Progenitor cell of endocrine pancreas (in vitro differentiated cells): Measurements from ENCODE around the gene ZNF783. TPM values are rescaled to one million over a fixed set of nuclear protein-coding genes. Genes with fewer than 3 reads are reported as not detected.

Source experiments
- DNase-seq: peaks from one replicate; pipeline ENCODE4 v3.0.0; 2021; ENCODE audit warnings: low spot score; ENCODE audit not compliant: unreplicated experiment
- H3K27ac Mint-ChIP-seq: 2 replicates; pipeline ENCODE4 v1.8.0; 2021; ENCODE audit warnings: mild to moderate bottlenecking, moderate library complexity, mixed read lengths
- H3K27me3 Mint-ChIP-seq: 2 replicates; pipeline ENCODE4 v1.8.0; 2021; ENCODE audit warnings: mixed read lengths
- H3K36me3 Mint-ChIP-seq: 2 replicates; pipeline ENCODE4 v1.8.0; 2022; ENCODE audit warnings: mixed read lengths; ENCODE audit not compliant: insufficient read depth
- H3K4me1 Mint-ChIP-seq: 2 replicates; pipeline ENCODE4 v1.8.0; 2021; ENCODE audit warnings: low read depth, mixed read lengths
- H3K4me3 Mint-ChIP-seq: 2 replicates; pipeline ENCODE4 v1.8.0; 2021; ENCODE audit warnings: low read depth, mild to moderate bottlenecking, moderate library complexity, mixed read lengths
- H3K9me3 Mint-ChIP-seq: 2 replicates; pipeline ENCODE4 v1.8.0; 2021; ENCODE audit warnings: low read depth, mixed read lengths
- total RNA-seq: library from RNA; stranded (reverse); gene quantifications from 2 replicates; pipeline ENCODE4 v1.2.1, GENCODE V29; 2021
- TF ChIP-seq, protein P1 (sequence below): fragments of 200-600 bp; sonication (generic); IDR thresholded peaks from one replicate; pipeline ENCODE4 v1.5.0; 2021; ENCODE audit warnings: antibody characterized with exemption, mild to moderate bottlenecking; ENCODE audit not compliant: unreplicated experiment

ZNF783 gene
- total RNA-seq, 1 donor from 2014 or later = 18.5 TPM

DNA sequence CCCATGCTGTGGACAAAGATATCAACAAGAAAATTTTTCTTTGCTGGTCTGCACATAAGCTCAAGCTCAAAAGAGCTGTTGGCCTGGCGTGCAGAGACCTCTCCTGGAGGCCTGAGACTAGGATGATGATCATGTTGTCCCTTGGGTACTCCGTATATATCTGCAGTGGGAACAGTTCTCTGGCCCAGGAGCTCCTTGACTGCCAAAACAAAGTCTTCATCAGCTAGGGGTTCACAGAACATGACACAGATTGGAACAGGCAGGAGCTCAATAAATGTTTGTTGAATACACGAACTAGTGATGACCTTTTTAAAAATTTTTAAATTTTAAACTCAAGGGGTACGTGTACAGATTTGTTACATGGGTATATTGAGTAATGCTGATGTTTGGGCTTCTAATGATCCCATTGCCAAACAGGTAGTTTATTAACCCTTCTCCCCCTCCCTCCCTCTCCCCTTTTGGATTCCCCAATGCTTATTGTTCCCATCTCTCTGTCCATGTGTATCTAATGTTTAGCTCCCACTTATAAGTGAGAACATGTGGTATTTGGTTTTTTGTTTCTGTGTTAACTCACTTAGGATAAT is 49.1 kb downstream of the ZNF783 start:
- Mint-ChIP-seq H3K4me3 (no peak overlapping the region), H3K4me1 (no peaks in the 10 kb centered on the region), H3K9me3 (peaks cover 12% of the 10 kb centered on the region), H3K36me3 (no peaks in the 10 kb centered on the region), H3K27me3 (no peaks in the 10 kb centered on the region), H3K27ac (no peak overlapping the region)
- DNase-seq = no peak
- TF ChIP-seq, protein P1, sequence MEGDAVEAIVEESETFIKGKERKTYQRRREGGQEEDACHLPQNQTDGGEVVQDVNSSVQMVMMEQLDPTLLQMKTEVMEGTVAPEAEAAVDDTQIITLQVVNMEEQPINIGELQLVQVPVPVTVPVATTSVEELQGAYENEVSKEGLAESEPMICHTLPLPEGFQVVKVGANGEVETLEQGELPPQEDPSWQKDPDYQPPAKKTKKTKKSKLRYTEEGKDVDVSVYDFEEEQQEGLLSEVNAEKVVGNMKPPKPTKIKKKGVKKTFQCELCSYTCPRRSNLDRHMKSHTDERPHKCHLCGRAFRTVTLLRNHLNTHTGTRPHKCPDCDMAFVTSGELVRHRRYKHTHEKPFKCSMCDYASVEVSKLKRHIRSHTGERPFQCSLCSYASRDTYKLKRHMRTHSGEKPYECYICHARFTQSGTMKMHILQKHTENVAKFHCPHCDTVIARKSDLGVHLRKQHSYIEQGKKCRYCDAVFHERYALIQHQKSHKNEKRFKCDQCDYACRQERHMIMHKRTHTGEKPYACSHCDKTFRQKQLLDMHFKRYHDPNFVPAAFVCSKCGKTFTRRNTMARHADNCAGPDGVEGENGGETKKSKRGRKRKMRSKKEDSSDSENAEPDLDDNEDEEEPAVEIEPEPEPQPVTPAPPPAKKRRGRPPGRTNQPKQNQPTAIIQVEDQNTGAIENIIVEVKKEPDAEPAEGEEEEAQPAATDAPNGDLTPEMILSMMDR = no peak

DNA sequence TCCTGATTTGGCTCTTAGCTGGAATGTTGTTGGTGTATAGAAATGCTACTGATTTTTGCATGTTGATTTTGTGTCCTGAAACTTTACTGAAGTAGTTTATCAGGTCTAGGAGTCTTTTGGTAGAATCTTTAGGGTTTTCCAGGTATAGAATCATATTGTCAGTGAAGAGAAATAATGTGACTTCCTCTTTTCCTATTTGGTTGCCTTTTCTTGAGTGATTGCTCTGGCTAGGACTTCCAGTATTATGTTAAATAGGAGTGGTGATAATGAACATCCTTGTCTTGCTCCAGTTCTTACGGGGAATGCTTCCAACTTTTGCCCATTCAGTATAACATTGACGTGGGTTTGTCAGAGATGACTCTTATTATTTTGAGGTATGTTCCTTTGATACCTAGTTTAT is 52.0 kb downstream of the ZNF783 start:
- no peaks in the 10 kb centered on the region for H3K36me3 Mint-ChIP-seq
- H3K27ac Mint-ChIP-seq = no peak overlapping the region
- H3K9me3 Mint-ChIP-seq = peaks cover 27% of the 10 kb centered on the region
- peaks cover 6% of the 10 kb centered on the region for H3K27me3 Mint-ChIP-seq
- TF ChIP-seq, protein P1 = no peak
- no peak for DNase-seq
- H3K4me1 Mint-ChIP-seq = no peaks in the 10 kb centered on the region
- no peak overlapping the region for H3K4me3 Mint-ChIP-seq

DNA sequence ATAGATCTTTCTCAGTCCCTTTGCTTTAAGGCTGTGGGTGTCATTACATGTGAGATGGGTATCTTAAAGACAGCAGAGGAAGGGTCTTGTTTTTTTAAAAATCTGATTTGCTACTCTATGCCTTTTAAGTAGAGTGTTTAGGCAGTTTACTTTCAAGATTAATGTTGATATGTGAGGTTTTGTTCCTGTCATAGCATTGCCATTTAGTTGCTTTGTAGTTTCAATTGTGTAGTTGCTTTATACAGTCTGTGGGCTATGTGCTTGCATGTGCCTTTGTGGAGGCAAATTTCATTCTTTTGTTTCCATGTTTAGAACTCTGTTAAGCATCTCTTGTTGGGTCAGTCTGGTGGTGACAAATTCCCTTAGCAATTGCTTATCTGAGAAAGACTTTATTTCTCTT is 54.6 kb downstream of the ZNF783 start:
- TF ChIP-seq, protein P1 = no peak
- Mint-ChIP-seq H3K4me3 (no peak overlapping the region), H3K27ac (no peak overlapping the region), H3K9me3 (peaks cover 27% of the 10 kb centered on the region), H3K27me3 (peaks cover 6% of the 10 kb centered on the region), H3K36me3 (no peaks in the 10 kb centered on the region), H3K4me1 (peaks cover 9% of the 10 kb centered on the region)
- no peak for DNase-seq

DNA sequence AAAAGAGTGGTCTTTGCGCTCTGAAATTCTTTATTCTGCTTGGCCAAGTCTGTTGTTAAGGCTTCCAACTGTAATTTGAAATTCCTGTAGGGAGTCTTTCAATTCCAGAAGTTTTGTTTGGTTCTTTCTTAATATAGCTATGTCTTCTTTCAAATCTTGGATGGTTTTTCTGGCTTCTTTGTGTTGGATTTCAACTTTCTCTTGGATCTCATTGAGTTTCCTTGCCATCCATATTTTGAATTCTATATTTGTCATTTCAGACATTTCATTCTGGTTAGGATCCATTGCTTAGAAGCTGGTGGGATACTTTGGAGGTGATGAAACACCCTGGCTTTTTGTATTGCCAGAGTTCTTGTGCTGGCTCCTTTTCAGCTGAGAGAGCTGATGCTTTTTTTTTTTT is 55.5 kb downstream of the ZNF783 start:
- peaks cover 9% of the 10 kb centered on the region for H3K4me1 Mint-ChIP-seq
- TF ChIP-seq, protein P1 = no peak
- peaks cover 6% of the 10 kb centered on the region for H3K27me3 Mint-ChIP-seq
- DNase-seq = no peak
- H3K36me3 Mint-ChIP-seq = no peaks in the 10 kb centered on the region
- H3K9me3 Mint-ChIP-seq = peaks cover 27% of the 10 kb centered on the region
- H3K4me3 Mint-ChIP-seq = no peak overlapping the region
- no peak overlapping the region for H3K27ac Mint-ChIP-seq

DNA sequence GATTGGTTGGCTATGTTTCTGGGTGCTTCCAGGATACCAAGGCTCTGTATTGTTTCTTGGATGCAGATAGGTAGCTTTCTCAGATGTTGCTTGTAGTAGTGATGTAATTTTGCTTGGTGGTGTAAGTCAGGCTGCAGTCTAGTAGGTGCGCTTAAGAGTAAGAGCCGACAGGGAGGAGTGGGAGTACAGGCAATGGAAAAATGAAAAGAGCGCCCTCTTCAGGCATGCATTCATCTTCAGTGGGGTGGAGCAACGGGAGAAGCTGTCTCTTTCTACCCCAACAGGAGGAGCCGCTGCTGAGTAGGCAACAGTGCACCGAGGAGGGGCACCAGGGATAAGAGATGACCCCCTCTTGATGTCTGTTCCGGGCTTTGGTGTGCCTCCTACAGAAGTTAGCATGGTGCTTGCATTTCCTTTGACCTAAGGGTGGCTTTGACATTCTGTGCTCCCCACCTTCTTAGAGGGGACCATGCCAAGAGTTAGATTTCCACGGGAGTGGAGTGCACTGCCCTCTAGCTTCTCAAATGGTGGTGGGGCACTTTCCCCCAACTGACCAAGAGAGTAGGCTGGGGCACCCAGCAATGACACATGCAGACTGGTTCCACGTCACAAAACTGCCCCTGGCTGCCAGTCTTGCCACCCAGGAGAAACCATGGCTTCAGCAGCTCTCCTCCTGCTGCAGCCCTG is 56.1 kb downstream of the ZNF783 start:
- Mint-ChIP-seq H3K4me3 (no peak overlapping the region), H3K4me1 (peaks cover 9% of the 10 kb centered on the region), H3K36me3 (no peaks in the 10 kb centered on the region), H3K27me3 (peaks cover 6% of the 10 kb centered on the region), H3K9me3 (peaks cover 27% of the 10 kb centered on the region), H3K27ac (no peak overlapping the region)
- DNase-seq = no peak
- TF ChIP-seq, protein P1 = no peak
